ENCODE measurements around the gene LRRC8E.

LRRC8E gene

GRCh38 chr19:7868671-7869452 lies 19.4 kb upstream of the LRRC8E start:
- DNase-seq: no peak

DNA sequence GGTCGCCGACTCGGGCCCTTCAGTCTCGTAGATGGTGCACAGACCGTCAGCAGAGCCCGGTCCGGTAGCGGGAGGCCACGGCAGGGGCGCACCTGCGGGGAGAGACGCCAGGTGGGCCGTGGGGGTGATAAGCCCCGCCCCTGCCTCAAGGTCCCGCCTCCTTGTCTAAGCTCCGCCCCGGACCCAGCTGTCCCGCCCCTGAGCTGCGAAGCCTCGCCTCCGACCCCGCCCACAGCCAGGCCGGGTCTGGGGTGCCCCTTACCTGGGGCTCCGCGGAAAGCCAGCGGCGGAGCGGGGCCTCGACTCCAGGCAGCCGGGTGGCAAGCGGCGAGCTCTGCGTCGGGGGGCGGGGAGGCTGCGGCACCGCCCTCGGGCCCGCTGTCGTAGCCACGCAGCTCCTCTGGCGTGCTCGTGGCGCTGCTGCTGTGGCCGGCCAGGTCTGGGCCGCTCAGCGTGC lies 18.8 kb upstream of the LRRC8E start:
- DNase-seq: no peak

- DNase-seq: no peak
These were observed 18.3 kb upstream of the LRRC8E start for GRCh38 chr19:7869910-7870511.

DNA sequence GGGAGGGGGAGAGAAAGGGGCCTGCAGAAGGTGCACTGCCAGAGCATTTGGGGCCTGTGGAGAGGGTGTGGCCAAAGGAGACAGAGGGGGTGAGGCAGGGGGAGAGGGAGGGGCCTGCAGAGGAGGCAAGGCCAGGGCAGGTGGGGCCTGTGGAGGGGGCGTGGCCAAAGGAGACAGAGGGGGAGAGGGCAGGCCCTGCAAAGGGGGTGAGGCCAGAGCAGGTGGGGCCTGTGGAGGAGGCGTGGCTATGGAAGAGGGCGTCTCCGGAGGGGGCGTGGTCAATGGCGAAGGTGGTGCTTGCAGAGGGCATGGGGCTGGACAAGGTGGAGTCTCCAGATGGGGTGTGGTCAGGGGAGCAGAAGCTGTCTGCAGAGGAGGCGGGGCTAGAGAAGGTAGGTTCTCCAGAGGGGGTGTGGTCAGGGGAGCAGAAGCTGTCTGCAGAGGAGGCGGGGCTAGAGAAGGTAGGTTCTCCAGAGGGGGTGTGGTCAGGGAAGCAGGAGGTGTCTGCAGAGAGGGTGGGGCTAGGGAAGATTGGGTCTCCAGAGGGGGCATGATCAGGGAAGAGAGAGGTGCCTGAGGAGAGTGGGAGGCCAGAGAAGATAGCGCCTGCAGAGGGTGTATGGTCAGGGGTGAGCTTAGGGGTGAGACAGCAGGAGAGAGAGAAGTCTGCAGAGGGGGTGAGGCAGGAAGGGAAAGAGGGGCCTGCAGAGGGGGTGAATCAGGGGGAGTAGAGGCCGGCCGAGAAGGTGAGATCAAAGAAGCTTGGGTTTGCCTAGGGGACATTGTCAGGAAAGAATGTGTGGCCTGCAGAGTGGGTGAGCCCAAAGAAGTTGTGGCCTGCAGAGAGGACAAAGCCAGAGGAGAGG lies 17.5 kb upstream of the LRRC8E start:
- DNase-seq: no peak

- no peak for DNase-seq
These were observed 16.6 kb upstream of the LRRC8E start for GRCh38 chr19:7871437-7872305.

GRCh38 chr19:7872306-7873204 lies 15.8 kb upstream of the LRRC8E start:
- DNase-seq: no peak

DNA sequence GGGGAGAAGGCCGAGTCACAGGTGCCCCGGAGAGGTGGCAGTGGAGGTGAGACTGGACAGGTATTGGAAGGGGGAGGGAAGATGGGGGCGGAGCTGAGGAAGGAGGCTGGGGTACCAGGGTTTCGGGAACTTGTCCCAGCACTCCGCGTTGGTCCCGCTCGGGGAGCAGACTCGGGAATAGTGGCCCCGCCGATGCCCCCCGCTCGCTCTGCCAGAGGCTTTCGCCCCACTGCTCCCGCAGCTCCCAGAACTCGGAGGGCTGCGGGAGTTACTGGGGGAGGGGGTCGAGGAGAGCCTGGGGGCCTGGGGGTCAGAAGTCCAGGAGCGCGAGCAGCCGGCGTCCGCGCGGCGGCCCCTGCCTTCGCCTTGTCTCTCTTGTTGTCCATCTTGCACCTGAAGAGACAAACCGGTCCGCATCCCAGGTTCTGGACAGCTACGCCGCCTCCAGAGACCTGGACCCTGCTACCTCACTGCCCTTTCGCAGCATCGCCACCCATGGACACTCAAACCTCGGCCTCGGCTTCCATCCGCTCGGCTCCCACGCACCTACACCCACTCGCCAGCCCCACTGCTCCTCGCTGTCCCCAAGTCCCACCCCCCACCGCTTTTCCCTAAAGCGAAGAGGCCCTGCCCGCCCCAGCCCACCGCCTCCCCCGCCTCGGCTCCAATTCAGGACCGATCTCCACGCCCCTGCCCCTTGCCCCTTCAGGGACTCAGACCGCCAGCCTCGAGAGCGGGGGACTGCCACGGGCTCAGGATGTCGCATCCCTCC lies 14.8 kb upstream of the LRRC8E start:
- DNase-seq: no peak

DNA sequence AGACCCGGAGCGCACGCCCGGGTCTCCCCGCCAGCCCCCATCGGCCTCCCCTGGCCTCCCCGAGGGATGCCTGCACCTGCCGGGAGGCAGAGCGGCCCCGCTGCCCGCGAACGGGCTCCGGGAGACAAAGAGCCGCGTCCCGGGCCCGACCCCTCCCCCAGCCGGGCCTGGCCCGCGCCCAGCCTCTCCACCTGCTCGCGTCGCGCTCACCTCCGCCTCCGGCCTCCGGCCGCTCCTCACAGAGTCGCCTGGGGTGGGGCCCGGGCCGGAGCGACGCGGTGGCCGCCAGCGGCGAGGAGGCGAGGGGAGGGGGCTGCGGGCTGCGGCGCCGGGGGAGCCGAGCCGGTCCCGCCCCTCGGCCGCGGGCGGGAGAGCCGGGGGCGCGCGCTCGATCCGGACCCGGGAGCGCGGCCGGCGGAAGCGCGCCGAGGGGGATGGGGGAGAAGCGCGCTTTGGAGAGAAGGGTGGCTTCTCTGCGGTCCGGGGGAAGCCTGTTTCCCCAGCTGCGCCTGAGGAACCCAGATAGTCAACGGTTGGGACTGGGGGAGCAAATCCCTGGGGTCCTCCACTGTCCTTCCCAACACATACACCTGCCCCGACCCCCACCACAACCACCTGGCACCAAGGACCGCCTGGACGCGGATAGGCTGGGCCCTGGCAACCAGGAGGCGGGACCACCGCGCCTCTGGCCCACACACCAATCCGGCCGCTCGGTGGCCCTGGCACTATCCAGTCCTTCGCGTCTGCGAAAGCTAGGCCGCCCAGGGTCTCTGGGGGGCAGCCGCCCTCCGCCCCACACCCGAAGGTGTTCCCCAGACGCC lies 14.0 kb upstream of the LRRC8E start, which contains the start of gene PRR36:
PRR36 (minus strand) TSS at position 315 of the 821 bp plus-strand sequence. CDS start 701 bp downstream, outside the sequence.
- DNase-seq: peak; percentile 69

DNA sequence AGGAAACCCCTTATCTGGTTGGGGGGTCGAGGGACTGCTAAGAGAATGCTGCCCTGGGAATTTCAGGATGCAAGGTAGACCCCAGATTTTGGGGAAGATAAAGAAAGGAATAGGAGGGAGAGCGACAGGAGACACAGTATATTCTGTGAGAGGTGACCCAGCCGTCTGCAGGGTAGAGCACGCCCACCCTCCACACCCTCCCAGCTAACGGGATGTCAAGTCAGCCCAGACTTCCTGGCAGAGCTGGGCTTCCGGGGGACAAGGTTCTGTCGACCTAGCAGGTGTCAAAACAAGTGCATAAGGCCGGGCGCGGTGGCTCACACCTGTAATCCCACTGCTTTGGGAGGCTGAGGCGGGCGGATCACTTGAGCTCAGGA lies 13.4 kb upstream of the LRRC8E start:
- no peak for DNase-seq

- no peak for DNase-seq
These were observed 11.0 kb upstream of the LRRC8E start for GRCh38 chr19:7877249-7877836.

GRCh38 chr19:7879111-7879807 lies 9.1 kb upstream of the LRRC8E start:
- no peak for DNase-seq

DNA sequence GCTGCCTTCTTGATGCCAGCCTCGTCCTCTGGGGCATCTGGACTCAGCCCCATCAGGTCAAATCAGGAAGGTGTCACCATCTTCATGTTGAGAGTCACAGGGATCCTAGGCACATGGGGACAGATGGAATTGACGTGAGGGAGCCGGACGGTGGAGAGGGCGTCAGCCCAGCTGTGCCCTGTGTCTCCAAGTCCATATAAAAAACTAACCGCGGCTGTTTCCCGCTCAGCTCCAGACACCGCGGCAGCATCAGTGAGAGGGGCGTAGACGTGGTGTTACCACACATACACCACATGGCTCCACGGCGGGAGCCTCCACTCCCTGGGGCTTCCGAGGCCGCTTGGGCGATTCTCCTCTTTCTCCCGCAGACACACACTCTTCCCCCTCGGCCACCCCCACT lies 8.5 kb upstream of the LRRC8E start:
- DNase-seq: no peak

DNA sequence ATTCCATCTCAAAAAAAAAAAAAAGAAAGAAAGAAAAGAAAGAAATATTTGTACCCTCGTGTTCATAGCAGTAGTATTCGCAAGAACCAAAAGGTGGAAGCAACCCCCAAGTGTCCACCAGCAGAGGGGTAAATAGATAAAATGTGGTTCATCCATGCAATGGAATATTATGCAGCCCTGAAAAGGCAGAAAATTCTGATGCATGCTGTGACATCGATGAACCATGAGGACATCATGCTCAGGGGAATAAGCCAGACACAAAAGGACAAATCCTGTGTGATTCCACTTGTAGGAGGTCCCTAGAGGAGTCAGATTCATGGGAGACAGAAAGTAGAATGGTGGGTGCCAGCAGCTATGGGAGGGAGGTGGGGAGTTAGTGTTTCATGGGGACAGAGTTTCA lies 6.4 kb upstream of the LRRC8E start:
- DNase-seq: no peak

DNA sequence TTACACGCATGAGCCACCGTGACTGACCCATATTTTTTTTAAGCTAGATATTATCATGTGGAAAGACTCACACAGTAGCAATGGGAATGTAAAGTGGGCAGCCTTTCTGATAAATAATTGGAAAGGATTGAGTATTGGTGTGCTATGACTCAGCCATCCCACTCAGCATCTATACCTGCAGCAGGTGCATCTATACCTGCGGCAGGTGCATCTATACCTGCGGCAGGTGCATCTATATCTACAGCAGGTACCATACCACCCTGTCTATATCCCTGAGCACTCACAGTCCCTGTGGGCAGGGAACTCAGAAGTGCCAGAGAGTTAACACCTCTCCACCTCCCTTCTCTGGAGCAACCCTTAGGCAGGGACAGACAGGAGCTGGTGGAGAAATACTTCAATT lies 5.2 kb upstream of the LRRC8E start:
- no peak for DNase-seq

DNA sequence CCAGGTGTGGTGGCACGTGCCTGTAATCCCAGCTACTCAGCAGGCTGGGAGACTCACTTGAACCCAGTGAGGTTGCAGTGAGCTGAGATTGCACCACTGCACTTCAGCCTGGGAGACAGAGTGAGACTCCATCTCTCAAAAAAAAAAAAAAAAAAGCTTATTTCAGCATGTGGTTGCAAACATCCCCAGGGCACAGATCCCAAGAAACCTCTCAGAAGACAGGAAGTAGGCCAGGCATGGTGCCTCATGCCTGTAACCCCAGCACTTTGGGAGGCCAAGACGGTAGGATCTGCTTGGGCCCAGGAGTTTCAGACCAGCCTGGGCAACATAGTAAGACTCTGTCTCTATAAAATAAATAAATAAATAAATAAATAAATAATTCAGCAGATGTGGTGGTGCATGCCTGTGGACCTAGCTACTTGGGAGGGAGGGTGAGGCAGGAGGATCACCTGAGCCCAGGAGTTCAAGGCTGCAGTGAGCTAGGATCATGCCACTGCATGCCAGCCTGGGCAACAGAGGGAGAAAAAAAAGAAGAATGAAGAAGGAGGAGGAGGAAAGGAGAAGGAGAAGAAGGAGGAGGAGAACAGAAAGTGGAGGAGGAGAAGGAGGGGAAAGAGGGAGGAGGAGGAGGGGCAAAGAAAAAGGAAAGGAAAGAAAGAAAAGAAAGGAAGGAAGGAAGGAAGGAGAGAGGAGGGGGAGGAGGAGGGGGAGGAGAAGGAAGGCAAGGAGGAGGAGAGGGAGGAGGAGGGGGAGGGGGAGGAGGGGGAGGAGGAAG lies 4.3 kb upstream of the LRRC8E start:
- DNase-seq: no peak

DNA sequence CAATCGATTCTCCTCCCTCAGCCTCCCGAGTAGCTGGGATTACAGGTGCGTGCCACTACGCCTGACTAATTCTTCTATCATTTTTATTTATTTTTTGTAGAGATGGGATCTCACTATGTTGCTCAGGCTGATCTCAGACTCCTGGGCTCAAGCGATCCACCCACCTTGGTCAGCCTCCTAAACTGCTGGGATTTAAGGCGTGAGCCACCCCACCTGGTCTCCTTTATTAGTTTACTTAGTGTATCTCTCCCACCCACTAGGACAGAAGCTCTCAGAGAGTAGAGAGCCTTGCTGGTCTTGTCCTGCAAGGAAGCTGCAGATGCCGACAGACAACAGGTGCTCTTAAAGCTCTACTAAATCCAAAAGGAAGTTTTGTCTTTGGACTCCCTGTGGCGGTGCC lies 2.5 kb upstream of the LRRC8E start:
- no peak for DNase-seq

DNA sequence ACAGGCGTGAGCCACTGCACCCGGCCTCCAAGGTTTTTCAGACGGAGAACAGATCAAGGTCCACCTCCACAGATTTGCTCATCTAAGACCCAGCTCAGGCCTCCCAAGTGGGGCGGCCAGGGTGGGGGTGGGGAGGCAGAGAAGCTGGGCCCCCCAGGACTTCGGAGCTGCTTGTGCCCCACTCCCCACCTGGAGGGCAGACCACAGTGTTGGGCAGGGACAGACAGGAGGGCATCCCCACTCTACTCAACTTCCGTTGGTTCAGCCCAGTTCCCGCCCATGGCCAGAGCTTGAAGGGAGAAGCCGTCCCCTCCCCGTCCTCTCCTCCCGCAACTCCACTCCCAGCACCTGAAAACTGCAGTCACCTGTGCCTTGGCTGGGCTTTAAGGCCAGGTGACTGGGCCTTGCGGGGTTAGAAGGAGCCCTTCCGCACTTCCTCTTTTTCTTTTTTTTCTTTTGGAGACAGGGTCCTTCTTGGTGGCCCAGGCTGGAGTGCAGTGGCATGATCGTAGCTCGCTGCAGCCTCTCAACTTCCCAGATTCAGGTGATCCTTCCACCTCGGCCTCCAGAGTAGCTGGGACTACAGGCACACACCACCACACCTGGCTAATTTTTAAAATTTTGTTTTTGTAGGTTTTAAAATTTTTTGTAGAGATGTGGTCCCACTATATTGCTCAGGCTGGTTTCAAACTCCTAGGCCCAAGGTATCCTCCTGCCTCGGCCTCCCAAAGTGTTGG lies 734 bp upstream of the LRRC8E start:
- DNase-seq: no peak

Data from NCI-H1694 treated with DMSO at 0.1 percent for 48 hours (cell line).